HEK293 (cell line): Measurements from ENCODE around the gene CD2.

ENCODE experiments used
- ZNF174 ChIP-seq: fragments of 450-650 bp; formaldehyde crosslinking; IDR thresholded peaks from 2 replicates; pipeline ENCODE4 v1.5.0; 2017; ENCODE audit warnings: missing biosample characterization, mild to moderate bottlenecking, missing genetic modification characterization
- ZNF311 ChIP-seq: fragments of 450-650 bp; formaldehyde crosslinking; IDR thresholded peaks from 2 replicates; pipeline ENCODE4 v1.5.1; 2017; ENCODE audit warnings: missing biosample characterization, missing genetic modification characterization, borderline replicate concordance
- ZNF350 ChIP-seq: fragments of 450-650 bp; formaldehyde crosslinking; IDR thresholded peaks from 2 replicates; pipeline ENCODE4 v1.5.0; 2017; ENCODE audit warnings: missing biosample characterization, mild to moderate bottlenecking, missing genetic modification characterization
- ZNF555 ChIP-seq: fragments of 450-650 bp; formaldehyde crosslinking; conservative IDR thresholded peaks from 2 replicates; pipeline ENCODE4 v1.5.1; 2017; ENCODE audit warnings: missing biosample characterization, mild to moderate bottlenecking, missing genetic modification characterization, inconsistent platforms
- ZNF660 ChIP-seq: fragments of 450-650 bp; IDR thresholded peaks from 2 replicates; pipeline ENCODE4 v1.5.1; 2018; ENCODE audit warnings: missing biosample characterization, mild to moderate bottlenecking, missing genetic modification characterization
- TF ChIP-seq, protein P1 (sequence below): IDR thresholded peaks from 2 replicates; pipeline ENCODE4 v1.6.1; 2011; ENCODE audit warnings: mild to moderate bottlenecking, low read depth, low read length, borderline replicate concordance
- TF ChIP-seq, protein P2 (sequence below): fragments of 450-650 bp; formaldehyde crosslinking; IDR thresholded peaks from 2 replicates; pipeline ENCODE4 v1.5.1; 2016; ENCODE audit warnings: missing biosample characterization, missing genetic modification characterization

DNA sequence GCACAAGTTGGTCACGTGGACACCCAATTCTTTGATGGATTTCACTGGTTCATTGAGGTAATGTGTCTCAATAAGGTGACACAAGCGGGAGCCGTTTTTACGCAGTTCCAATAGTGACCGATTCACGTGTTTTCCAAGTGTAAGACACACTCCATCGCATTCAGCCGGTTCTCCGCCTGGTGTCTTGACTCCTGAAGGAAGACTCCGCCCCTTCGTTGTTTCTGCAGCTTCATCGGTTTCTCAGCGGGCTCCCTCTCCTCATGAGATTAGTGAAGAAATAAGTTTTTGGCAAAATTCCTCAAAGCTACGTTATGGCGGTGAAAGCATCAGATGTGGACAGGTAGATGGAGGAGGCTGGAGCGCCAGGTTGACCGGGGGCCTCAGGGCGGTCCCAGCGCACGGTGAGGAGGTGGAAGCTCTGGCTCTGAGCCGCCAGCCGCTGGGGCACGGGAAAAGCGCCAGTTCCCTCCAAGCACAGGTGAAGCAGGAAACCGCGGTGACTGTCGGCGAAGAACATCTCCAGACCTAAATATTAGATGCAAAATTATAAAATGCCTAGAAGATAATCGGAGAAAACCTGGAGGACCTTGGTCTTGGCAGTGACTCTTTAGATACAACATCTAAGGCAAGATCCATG lies 21.0 kb downstream of the CD2 start:
- TF ChIP-seq ZNF555 (tag by site-specific recombination) = no peak
- TF ChIP-seq, protein P1, sequence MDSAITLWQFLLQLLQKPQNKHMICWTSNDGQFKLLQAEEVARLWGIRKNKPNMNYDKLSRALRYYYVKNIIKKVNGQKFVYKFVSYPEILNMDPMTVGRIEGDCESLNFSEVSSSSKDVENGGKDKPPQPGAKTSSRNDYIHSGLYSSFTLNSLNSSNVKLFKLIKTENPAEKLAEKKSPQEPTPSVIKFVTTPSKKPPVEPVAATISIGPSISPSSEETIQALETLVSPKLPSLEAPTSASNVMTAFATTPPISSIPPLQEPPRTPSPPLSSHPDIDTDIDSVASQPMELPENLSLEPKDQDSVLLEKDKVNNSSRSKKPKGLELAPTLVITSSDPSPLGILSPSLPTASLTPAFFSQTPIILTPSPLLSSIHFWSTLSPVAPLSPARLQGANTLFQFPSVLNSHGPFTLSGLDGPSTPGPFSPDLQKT = no peak
- no peak for TF ChIP-seq ZNF311 (tag by site-specific recombination)
- no peak for TF ChIP-seq ZNF350
- TF ChIP-seq ZNF174 (tag by site-specific recombination) = no peak
- TF ChIP-seq ZNF660 = no peak
- TF ChIP-seq, protein P2, sequence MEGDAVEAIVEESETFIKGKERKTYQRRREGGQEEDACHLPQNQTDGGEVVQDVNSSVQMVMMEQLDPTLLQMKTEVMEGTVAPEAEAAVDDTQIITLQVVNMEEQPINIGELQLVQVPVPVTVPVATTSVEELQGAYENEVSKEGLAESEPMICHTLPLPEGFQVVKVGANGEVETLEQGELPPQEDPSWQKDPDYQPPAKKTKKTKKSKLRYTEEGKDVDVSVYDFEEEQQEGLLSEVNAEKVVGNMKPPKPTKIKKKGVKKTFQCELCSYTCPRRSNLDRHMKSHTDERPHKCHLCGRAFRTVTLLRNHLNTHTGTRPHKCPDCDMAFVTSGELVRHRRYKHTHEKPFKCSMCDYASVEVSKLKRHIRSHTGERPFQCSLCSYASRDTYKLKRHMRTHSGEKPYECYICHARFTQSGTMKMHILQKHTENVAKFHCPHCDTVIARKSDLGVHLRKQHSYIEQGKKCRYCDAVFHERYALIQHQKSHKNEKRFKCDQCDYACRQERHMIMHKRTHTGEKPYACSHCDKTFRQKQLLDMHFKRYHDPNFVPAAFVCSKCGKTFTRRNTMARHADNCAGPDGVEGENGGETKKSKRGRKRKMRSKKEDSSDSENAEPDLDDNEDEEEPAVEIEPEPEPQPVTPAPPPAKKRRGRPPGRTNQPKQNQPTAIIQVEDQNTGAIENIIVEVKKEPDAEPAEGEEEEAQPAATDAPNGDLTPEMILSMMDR (tag by site-specific recombination) = no peak
